ENCODE results near the gene LGR5.
"Not testable (repeated sequence)": the region's sequence is repeated elsewhere in the genome, so short reads cannot be mapped to it uniquely, and the experiment has no call there.

The LGR5 gene

GRCh38 chr12:71478270-71478669, 38.7 kb downstream of the LGR5 start:
- no peak for DNase-seq

DNA sequence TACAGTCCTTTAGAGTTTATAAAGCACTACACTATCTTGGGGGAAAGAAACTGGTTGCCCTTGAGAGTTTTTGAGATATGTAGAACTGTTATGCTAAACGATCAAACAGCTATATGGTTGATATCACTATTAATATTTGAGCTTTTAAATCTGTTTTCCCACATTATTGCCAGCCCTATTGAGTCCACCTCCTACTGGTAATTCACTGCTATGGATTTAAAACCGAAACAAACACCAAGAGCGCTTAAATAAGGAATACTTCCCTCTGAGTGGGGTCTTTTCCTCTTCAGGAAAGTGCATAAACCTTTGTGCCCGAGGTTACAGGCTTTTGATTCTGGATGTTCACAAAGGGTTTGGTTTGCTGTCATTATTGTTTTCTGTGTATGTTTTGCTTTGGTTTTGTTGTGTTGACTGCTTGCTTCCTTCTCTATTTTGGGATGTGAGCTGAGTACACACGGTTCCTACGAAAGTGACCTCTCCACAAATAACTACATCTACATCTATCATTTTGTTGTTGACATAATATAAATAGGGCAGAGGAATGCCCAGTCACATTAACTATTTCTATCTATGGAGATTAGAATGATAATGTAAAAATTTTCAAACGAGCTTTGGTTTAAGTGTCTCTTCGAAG, 44.8 kb downstream of the LGR5 start:
- no peak for DNase-seq

DNA sequence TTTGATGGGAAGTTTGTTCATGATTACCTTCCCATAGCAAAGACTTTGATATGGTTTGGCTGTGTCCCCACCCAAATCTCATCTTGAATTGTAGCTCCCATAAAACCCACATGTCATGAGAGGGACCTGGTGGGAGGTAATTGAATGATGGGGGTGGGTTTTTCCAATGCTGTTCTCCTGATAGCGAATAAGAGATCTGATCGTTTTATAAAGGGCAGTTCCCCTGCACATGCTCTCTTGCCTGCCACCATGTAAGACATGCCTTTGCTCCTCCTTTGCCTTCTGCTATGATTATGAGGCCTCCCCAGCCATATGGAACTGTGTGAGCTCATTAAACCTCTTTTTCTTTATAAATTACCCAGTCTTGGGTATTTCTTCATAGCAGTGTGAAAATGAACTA, 51.2 kb downstream of the LGR5 start:
- DNase-seq = not testable (repeated sequence)

GRCh38 chr12:71492604-71493003, 53.0 kb downstream of the LGR5 start:
- DNase-seq = no peak

DNA sequence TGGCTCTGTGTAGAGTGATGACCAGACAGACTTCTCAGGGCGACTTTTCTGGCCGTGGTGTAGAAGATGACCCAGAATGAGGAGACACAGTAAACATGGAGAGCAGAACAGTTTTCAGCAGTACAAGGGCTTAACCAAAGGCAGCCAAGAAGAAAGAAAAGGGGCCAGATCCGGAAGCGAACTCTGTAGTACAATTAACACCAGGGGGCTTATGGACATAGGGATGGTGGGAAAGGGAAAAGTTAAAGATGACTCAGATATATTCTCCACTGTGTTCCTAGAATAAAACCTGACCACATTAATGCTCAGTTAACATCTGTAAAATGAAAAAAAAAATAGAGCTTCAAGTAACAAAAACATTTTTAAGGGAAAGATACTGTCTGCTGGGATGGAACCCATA, 60.2 kb downstream of the LGR5 start:
- no peak for DNase-seq

DNA sequence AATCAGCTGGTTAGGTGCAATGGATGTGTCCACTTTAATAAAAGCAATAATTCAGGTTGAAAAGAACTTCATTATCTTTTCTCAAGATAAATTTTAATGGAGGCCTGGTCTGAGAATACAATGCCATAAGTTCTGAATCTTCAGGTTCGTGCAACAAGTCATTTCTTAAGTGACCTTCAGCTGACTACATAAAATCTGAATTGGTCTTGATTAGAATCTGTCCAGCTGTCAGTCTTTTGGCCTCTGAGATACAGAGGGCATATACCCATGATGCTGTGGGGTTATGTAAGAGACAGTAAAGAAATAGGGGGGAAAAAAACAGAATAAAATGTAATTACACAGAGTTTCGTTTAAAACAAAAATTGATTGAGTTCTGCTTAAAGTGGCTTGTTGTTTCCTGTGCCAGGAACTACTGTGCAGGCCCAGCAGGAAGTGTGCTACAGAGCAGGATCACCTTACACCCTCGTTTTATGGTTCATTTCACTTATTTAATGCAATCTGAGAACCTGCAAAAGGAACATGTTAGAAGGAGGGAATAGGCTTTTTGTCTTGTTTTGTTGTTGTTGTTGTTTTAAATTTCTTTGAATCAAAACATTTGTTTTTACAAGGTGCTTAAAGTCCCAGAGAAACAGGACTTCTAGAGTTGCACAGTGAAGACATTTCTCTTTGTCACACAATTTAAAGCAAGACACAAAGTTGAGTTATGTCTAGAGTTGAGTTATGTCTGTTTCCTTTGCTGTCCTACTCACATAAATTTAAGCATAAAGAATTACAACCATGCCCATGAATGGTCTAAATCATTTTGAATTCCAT, 64.2 kb downstream of the LGR5 start:
- DNase-seq = peak; percentile 74

- peak; percentile 65 for DNase-seq
These were observed 64.9 kb downstream of the LGR5 start for GRCh38 chr12:71504476-71504875.

GRCh38 chr12:71509705-71510104, 70.1 kb downstream of the LGR5 start:
- no peak for DNase-seq

DNA sequence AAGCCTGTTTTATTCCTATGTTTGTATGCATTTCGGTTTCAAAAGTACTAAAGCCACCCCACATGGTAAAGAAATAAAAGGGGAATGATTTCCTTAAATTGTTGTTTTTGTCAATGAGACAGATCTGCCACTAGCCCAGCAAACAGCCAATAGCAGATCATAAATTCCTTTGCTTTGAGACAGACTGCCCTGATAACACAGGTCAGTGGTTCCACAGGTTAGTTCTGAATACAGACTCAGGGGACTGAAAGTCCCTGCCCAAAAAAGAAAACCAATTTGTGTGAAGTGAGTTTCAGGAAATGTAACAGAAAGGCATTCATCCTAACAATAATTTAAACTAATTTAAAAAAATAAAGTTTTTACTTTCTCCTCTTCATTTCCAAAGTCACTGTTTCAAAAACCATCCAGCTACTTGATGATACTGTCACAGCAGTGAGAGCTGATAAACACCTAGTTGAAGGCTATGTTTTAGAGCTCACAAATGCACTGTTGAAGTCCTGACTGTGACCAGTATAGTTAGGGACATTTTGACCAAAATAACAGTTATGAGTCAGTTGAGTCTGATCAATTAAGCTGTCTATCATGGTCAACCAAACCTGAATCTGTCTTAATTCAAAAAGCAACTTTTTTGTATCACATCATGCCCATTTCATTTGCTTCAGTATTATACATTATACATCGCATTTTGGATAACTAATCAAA, 77.7 kb downstream of the LGR5 start:
- DNase-seq = no peak

- no peak for DNase-seq
These were observed 81.5 kb downstream of the LGR5 start for GRCh38 chr12:71521125-71521524.

GRCh38 chr12:71524626-71525025, 85.0 kb downstream of the LGR5 start:
- DNase-seq = no peak

GRCh38 chr12:71533703-71534102, 94.1 kb downstream of the LGR5 start:
- no peak for DNase-seq

- no peak for DNase-seq
These were observed 96.8 kb downstream of the LGR5 start for GRCh38 chr12:71536279-71536938.

DNA sequence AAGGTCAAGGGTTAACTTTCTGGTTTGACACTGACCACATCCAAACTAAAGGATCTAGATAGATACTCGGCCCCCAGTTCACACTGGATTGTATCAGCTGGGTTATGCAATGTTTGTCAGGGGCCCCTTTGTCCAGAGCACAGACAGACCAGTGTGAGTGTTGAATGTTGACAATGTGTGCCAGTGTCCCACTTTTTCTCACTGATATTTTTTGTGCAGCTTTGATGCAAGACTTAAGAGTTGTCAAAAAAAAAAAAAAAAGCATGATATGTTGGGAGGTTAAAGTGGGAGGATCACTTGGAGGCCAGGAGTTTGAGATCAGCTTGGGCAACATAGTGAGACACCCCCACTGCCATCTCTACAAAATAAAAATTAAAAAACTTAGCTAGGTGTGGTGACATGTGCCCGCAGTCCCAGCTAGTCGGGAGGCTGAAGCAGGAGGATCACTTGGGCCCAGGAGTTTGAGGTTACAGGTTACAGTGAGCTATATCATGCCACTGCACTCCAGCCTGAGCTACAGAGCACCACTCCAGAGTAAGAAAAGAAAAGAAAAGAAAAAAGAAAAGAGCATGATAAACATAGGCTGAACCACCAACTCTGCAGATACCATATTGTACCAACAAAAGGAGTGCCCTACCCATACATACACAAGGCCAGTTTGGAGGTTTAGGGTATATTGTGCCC, 97.5 kb downstream of the LGR5 start:
- no peak for DNase-seq

GRCh38 chr12:71538807-71539206, 99.2 kb downstream of the LGR5 start:
- no peak for DNase-seq

- DNase-seq = no peak
These were observed 102.0 kb downstream of the LGR5 start for GRCh38 chr12:71541583-71541982.

- DNase-seq = no peak
These were observed 106.8 kb downstream of the LGR5 start for GRCh38 chr12:71546322-71546861.

DNA sequence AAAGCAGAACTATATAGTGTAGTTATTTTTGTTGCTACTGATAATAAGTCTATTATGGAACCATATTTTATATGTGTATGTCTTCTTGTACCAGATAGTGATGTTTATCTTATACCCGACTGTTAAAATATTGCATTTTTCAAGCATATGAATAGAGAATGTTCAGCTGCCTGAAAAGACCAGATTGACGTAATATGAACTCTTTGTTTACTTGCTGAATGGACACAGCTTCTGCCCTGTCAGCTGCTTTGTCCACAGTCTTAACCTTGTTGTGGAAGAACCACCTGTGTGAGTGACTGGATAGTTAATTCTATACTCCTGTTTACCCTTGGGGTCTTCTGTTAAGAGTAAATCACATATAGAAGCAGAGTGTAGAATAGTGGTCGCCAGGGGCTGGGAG, 109.3 kb downstream of the LGR5 start:
- no peak for DNase-seq

DNA sequence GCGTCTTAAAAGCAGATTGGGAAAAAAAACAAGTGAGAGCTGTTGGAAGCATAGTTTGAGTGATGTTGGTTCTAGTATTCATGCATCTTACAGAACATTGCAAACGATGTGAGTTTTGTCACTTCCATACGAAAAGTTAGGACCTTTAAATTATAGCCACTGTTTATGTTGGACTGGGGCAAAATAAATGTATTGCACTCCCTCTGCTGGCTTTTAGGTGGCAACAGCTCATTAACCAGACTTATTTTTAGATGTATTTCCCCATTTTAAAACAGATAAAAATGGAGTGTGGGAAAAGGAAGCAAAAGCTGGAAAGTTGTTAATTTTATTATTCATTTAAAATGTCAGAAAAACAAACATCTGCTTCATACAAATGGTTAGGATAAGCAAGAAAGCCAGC, 111.9 kb downstream of the LGR5 start:
- no peak for DNase-seq

- no peak for DNase-seq
These were observed 113.3 kb downstream of the LGR5 start for GRCh38 chr12:71552728-71553501.

DNA sequence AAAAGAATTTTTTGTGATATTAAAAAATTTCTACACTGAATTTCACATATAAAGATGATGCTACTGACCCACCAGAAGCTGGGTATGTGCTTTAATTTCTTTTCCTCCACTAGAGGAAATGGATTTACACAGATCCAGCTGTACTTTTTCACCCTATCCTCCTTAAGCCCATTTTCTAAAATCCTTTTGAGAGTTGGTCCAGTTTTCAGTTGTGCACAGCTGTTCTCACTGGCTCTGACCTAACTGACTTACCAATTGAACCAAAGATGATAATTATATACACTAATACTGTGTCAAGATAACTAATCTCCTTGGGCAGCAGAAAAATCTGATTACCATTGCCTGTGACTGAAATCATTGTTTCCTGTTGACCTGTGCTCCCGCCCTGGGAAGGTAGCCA, 115.6 kb downstream of the LGR5 start:
- no peak for DNase-seq

- not testable (repeated sequence) for DNase-seq
These were observed 116.2 kb downstream of the LGR5 start for GRCh38 chr12:71555789-71556188.
